MV-4-11 (cell line): ENCODE data around the gene SERPINA5.
"Not testable (repeated sequence)": the region's sequence is repeated elsewhere in the genome, so short reads cannot be mapped to it uniquely, and the experiment has no call there.

Experiments used
- DNase-seq: peaks from one replicate; lab custom pipeline; 2025; lab: John Stamatoyannopoulos, UW

Gene SERPINA5

DNA sequence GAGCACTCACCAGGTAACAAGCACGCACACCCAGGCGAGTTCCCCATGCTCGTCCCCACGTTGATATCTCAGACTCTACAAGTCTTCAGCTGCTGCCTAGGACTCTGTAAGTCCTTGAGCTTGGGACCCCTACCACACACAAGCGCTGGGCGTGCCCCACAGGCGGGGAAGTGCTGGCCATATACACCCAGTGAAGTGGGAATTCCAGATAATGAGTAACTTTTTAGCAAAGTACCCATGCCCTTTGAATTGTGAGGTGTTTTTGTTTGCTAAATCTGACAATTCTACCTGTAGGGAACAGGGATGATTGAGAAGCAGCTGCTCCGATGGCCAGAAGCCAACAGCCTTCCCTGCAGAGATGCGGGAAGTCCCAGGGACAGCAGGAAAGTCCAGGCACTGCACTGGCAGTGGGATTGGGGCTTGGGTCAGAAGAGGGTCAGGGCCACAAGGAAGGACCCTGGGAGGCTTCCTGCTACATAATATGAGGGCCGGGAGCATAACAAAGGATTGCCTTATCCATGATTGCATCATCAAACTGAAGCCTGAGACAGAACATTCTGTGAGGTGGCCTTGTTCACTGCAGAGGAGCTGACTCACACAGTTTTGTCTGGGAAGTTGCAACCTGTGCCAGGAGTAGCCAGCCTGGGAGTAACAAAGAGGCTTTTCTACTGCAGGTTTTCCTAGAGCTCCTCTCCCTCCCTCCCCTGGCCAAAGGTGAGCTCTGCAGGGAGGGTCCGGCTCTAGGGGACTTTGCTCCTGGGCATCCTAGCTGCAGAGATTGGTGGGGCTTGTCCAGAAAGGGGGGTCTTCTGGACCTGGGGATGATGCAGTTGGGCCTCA, 17.8 kb downstream of the SERPINA5 start:
- peak; percentile 5 for DNase-seq

DNA sequence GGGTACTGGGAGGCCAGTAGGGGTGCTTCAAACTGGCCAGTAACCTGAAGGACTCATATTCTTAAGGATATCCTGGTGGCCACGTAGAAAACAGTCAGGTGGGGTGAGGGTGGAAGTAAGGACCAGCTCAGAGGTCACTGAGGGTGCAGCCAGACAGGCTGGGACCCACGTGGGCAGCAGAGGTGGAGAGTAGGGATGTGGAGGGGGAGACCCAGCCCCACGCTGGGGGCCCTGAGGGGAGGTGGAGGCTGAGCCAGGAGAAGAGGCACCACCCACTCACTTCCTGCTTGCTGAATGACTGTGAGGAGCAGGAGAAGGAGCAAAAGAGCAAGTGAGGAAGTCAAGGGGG, 18.4 kb downstream of the SERPINA5 start:
- DNase-seq: no peak

GRCh38 chr14:94600148-94600545, 18.9 kb downstream of the SERPINA5 start:
- no peak for DNase-seq

DNA sequence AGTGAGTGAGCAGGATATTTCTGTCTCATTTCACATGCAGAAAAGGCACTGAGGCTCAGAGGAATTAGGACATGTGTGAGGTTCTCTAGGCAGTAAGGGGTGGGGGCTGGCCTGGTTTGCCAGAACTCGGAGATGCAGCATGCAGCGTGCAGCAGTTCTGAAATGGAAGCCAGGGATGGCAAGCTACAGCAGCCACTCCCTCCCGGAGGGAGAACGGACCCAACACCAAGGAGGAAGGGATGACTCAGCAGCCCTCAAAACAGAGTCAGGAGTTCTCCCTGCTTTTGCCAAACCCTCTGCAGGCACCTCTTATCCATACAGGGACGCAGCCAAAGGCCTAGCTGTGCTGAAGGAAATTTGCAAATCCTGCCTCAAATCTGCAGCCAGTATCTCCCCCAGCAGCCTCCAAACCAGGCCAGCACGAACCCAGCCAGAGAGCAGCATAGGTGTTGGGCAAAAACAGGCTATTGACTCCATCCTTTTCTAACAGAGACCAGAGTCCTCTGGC, 20.7 kb downstream of the SERPINA5 start:
- no peak for DNase-seq

DNA sequence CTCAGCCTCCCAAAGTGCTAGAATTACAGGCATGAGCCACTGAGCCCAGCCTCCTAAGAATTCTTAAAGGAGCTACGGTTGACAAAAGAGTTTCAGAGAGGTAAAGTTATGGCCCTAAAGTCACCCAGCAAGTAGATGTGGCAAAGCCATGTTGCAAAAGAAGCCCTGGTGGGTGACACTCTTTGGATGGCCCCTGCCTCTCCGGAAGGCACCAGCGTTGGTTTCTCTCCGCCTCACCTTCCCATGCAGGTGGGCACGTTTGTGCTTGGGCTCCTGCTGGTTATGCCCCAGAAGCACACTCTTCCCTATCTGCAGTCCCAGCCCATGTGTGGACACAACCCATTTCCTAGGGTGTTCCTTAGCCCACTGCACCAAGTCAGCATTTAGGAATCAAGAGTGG, 21.5 kb downstream of the SERPINA5 start:
- DNase-seq: no peak

GRCh38 chr14:94605361-94605760, 24.1 kb downstream of the SERPINA5 start:
- DNase-seq: no peak

DNA sequence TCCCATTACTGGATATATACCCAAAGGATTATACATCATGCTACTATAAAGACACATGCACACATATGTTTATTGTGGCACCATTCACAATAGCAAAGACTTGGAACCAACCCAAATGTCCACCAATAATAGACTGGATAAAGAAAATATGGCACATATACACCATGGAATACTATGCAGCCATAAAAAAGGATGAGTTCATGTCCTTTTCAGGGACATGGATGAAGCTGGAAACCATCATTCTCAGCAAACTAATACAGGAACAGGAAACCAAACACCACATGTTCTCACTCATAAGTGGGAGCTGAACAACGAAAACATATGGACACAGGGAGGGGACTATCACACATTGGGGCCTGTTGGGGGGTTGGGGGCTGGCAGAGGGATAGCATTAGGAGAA, 27.7 kb downstream of the SERPINA5 start:
- not testable (repeated sequence) for DNase-seq

GRCh38 chr14:94611179-94611578, 30.0 kb downstream of the SERPINA5 start:
- DNase-seq: no peak

- DNase-seq: no peak
These were observed 30.9 kb downstream of the SERPINA5 start, which contains the start of gene SERPINA3 for GRCh38 chr14:94612174-94612573. Gene SERPINA3 (plus strand): TSS chr14:94612391. CDS start chr14:94614442, 2,051 bp downstream.

GRCh38 chr14:94612580-94613554, 31.6 kb downstream of the SERPINA5 start:
- no peak for DNase-seq

DNA sequence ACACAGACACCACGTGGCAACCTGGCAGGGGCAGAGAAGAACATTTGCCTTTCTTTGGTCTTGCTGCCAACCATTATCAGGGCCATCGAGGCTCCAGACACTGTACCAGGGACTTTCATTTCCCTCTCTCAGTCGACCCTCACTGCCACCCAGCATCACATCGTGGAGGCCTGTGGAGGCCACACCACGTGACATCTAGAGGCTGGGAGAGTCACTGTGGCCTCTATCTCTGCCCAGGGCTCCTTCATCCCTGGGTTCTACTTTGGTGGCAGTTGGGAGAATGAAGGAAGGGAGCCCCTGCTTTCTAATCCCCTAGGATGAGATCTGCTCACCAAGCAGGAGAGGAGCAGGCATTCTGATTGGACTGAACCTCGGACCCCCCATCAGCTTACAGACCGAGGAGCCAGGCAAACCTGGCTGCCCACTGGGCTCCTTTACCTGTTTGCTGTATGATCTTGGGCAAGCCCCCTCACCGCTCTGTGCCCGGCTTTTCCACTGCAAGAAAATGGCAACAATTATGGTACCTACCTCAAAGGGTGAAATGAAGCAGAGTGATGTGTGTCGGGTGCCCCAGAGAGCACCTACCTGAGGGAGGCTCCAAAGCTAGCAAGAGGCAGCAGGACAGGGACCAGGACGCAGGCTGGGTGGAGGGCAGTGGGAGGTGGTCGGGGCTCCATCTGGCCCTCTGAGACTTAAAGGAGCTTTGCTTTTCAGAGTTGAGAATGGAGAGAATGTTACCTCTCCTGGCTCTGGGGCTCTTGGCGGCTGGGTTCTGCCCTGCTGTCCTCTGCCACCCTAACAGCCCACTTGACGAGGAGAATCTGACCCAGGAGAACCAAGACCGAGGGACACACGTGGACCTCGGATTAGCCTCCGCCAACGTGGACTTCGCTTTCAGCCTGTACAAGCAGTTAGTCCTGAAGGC, 32.8 kb downstream of the SERPINA5 start:
- DNase-seq: no peak

GRCh38 chr14:94614802-94615201, 33.6 kb downstream of the SERPINA5 start:
- no peak for DNase-seq

- DNase-seq: no peak
These were observed 34.0 kb downstream of the SERPINA5 start for GRCh38 chr14:94615254-94615653.

DNA sequence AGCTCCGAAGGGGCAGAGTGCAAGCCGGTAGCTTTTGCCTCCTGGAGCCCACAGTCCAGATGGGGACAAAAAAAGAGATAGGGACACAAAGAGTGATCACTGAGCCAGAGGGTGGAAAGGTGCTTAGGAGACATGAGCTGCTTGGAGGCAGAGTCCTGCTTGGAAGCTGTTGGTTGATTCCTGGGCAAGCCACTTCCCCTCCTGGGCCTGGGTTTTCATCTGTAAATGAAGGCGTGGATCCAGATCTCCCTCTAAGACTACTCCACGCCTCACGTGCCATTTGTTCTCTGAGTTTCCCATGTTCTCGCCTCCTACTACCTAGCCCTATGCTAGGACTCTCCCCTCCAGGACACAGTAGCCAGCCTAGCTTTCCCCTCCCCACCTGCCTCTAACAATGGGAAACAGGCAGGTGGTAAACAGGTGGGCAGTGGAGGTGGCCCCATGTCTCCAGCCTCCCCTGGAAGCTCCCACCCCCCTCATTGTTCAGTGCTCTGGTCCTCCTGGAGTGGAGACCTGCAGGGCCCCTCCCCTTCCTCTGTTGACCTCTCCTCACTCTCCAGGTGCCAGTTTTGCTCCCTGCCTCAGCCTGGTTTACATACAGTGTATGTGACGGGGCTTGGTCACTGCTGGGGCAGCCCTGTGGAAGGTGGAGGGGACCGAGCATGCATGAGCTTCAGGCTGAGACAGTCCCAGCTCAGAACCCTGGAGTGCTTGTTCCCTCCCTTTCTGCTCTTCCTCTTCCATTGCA, 34.8 kb downstream of the SERPINA5 start:
- no peak for DNase-seq

DNA sequence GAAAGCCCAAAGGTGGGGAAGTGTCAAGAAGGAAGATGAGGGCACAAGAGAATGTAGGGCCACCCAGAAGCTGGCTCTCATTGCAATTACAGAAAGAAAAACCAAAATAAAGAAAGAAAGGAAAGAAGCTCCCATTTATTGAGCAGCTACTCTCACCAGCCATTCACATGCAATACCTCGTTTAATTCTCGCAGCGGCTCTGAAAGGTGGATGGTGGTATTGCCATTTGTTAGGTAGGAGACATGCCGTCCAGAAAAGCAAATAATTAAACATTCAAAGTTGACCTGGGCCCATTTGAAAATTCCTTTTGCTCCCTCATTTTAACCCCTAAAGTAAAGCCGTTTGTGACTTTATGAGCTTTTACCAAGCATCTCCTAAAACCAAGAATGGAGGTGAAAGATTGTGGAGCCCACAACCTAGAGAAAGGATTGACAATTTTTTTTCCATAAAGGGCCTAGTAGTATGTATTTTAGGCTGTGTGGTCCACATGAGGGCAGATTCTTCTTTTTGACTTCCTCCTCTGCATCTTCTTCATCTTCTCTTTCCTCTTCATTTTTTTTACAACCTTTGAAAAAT, 36.2 kb downstream of the SERPINA5 start:
- no peak for DNase-seq

DNA sequence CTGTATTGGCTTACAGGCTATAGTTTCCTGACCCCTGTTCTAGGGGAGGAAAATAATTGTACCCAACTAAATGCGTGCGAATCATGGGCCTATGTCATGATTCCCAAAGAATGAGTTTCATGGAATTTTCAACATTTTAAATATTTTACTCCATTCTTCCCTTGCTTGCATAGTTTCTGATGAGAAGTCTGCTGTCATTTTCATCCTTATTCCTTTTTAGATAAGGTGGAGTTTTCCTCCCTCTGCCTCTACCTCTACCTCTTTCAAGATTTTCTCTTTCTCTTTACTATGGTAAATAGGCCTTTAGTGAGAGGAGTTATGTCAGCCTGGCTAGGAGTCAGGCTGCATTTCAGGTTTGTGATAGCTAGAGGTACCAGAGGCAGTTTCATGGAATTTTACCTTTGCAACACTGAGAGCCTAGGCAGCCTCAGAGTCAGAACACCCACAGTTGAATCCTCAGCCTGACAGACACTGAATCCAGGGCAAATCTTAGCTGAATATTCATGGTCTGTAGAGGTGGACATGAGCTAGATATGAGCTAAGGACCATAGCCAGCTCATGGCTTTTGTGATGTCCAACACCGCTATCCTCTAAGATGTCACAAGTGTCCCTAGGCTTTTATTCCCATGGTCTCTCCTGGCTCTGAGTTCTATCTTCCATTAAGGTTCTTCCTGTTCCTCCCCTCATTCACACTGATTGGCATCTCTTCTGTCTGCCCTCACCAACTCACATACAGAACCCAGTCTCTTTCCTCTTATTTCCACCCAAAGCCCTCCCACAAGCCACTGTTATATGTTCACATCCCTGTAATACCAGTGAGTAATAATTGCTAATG, 37.0 kb downstream of the SERPINA5 start:
- no peak for DNase-seq

DNA sequence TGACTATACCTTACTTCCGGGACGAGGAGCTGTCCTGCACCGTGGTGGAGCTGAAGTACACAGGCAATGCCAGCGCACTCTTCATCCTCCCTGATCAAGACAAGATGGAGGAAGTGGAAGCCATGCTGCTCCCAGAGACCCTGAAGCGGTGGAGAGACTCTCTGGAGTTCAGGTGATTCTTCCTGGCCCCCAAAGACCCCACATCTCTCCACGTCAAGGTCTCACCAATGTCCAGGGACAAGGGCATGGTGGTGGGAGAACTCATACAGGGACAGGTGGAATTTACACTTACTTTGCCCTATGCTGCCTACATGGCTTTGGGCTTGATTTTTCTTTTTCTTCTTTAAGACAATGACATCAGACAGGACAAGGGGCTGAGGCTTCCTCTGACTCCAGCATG, 38.1 kb downstream of the SERPINA5 start:
- no peak for DNase-seq

- DNase-seq: no peak
These were observed 39.4 kb downstream of the SERPINA5 start for GRCh38 chr14:94620597-94620996.

DNA sequence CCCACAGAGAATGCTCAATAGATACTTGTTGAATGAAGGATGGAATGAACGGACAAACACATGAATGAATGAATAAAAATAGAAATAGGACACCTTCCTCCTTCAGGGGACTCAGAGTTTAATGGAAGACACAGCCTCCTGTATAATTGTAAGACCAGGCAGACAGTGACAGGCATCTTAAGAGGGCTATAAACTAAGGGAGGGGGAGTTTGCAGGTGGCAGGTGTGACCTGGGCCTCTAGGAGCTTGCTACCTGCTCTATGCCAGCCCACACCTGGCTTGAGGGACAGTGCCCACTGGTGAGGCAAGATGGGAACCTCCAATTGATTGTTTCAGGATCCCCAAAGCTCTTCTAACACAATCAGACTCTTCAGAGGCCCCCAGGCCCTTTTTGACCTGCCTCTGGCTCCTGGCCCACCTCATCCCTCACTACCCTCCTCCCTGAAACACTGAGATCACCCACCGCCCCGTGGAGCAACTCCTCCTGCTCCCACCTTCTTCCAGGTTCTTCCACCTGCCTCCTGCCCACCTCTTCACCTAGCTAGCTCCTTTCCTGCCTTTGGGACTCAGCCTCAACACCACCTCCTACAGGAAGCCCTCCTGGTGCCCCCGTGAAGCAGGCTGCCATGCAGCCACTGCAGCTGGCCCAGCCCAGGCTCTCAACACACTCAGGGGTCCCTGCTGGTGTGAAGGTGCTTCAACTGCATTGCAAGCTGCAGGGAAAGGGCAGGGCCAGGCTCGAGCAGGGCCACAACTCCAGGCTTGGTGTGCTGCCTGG, 40.3 kb downstream of the SERPINA5 start:
- DNase-seq: no peak
